WTC11 (cell line): Measurements from ENCODE around the gene ENDOV.

Source experiments
- CTCF ChIP-seq: fragments of 200-600 bp; IDR thresholded peaks from 2 replicates; pipeline ENCODE4 v1.8.0; 2022; ENCODE audit warnings: antibody characterized with exemption
- FOXJ3 ChIP-seq: sonication (generic); formaldehyde crosslinking; IDR thresholded peaks from 2 replicates; pipeline ENCODE4 v1.9.0; 2021; ENCODE audit warnings: missing genetic modification reagents, mild to moderate bottlenecking, borderline replicate concordance
- HMGA2 ChIP-seq: fragments of 250-450 bp; sonication (Bioruptor Pico); IDR thresholded peaks from 2 replicates; pipeline ENCODE4 v1.4.0; 2021; ENCODE audit warnings: mild to moderate bottlenecking, moderate library complexity
- NFATC4 ChIP-seq: fragments of 250-450 bp; sonication (Bioruptor Pico); IDR thresholded peaks from 2 replicates; pipeline ENCODE4 v1.9.0; 2021; ENCODE audit warnings: mild to moderate bottlenecking
- NFYB ChIP-seq: sonication (generic); formaldehyde crosslinking; conservative IDR thresholded peaks from 2 replicates; pipeline ENCODE4 v1.8.0; 2022; ENCODE audit warnings: low read depth, missing genetic modification reagents
- PREB ChIP-seq: sonication (generic); formaldehyde crosslinking; IDR thresholded peaks from 2 replicates; pipeline ENCODE4 v1.8.1; 2022; ENCODE audit warnings: mild to moderate bottlenecking, missing genetic modification reagents, moderate library complexity, borderline replicate concordance
- RELA ChIP-seq: sonication (generic); formaldehyde crosslinking; IDR thresholded peaks from 2 replicates; pipeline ENCODE4 v1.8.1; 2022; ENCODE audit warnings: missing genetic modification reagents, mild to moderate bottlenecking, borderline replicate concordance
- TEAD1 ChIP-seq: sonication (generic); formaldehyde crosslinking; IDR thresholded peaks from 2 replicates; pipeline ENCODE4 v1.8.0; 2022; ENCODE audit warnings: mild to moderate bottlenecking, missing genetic modification reagents
- ZBTB43 ChIP-seq: sonication (generic); formaldehyde crosslinking; IDR thresholded peaks from 2 replicates; pipeline ENCODE4 v1.8.1; 2023; ENCODE audit warnings: mild to moderate bottlenecking, missing genetic modification reagents
- ZNF232 ChIP-seq: sonication (generic); formaldehyde crosslinking; IDR thresholded peaks from 2 replicates; pipeline ENCODE4 v1.8.0; 2022; ENCODE audit warnings: mild to moderate bottlenecking, missing genetic modification reagents
- ZNF396 ChIP-seq: fragments of 250-450 bp; sonication (Bioruptor Pico); IDR thresholded peaks from 2 replicates; pipeline ENCODE4 v1.8.0; 2021; ENCODE audit warnings: mild to moderate bottlenecking, moderate library complexity, borderline replicate concordance
- ZNF416 ChIP-seq: fragments of 250-450 bp; sonication (Bioruptor Pico); IDR thresholded peaks from 2 replicates; pipeline ENCODE4 v1.9.0; 2021; ENCODE audit warnings: mild to moderate bottlenecking, inconsistent platforms

- TF ChIP-seq CTCF (no peak), ZNF416 (CRISPR knock-in tag) (no peak), NFATC4 (CRISPR knock-in tag) (no peak), RELA (CRISPR knock-in tag) (no peak), ZNF232 (CRISPR knock-in tag) (no peak), TEAD1 (CRISPR knock-in tag) (no peak), NFYB (no peak), FOXJ3 (no peak), PREB (no peak), ZBTB43 (CRISPR knock-in tag) (no peak), HMGA2 (no peak), ZNF396 (CRISPR knock-in tag) (no peak)
Observed at GRCh38 chr17:80449194-80449929, 34.4 kb downstream of the ENDOV start.
